K562 (cell line): Measurements from ENCODE around the gene CA7. TPM values are rescaled to one million over a fixed set of nuclear protein-coding genes. Genes with fewer than 3 reads are reported as not detected.

Source experiments
- ATAC-seq: fragments of 200-7000 bp; cut with Tn5 transposase; 3 replicates; pipeline ENCODE4 v1.9.1; 2020; ENCODE audit warnings: moderate library complexity
- BruUV-seq: library from RNA; stranded (reverse); fragments of 400-500 nt; replicated peaks from 2 replicates; lab custom pipeline; 2021; lab: Mats Ljungman, UMichigan
- CTCF ChIA-PET: fragments of 300-600 bp; formaldehyde crosslinking; extraction: SDS; loops from one replicate; lab custom pipeline; 2021; ENCODE audit warnings: low intra/inter-chr PET ratio; lab: Yijun Ruan, JAX
- POLR2A ChIA-PET: fragments of 300-600, 350-650 bp; sonication (Branson Sonifier 250); formaldehyde crosslinking; extraction: SDS; loops from one replicate; lab custom pipeline; 2021; ENCODE audit warnings: antibody characterized with exemption, inconsistent platforms; lab: Yijun Ruan, JAX
- DNase-seq, 4 experiments: peaks; one replicate each; pipeline versions ENCODE4 v3.0.0 to v3.0.0-alpha.2; 2011 to 2018; ENCODE audit warnings: low spot score in 3 of 4, mixed read lengths in 3 of 4; ENCODE audit errors: extremely low read depth in 1 of 4
- FAIRE-seq: peaks from 2 replicates; lab custom pipeline; 2011; peaks lifted over from hg19 to GRCh38; lab: Jason Lieb, UNC
- H2AFZ ChIP-seq: 2 replicates; pipeline ENCODE4 v1.6.0; 2011; ENCODE audit warnings: low read depth, low read length, control low read depth, inconsistent platforms
- H3K27ac ChIP-seq: fragments of 200-600 bp; 3 replicates; pipeline ENCODE4 v1.8.0; 2011; ENCODE audit warnings: low read depth, mild to moderate bottlenecking, control low read depth, inconsistent platforms, low read length, moderate library complexity, mixed read lengths; ENCODE audit errors: extremely low read depth
- H3K27me3 ChIP-seq, 2 experiments: fragments of 300-600 bp in 1 of 2; 2 replicates in 1 of 2; 3 replicates in 1 of 2; pipeline versions ENCODE4 v1.6.0 to v1.8.0; 2011; ENCODE audit warnings: inconsistent platforms in 2 of 2, low read length in 2 of 2, mild to moderate bottlenecking in 1 of 2, mixed read lengths in 1 of 2, moderate library complexity in 1 of 2; ENCODE audit not compliant: control insufficient read depth in 2 of 2, insufficient read depth in 2 of 2
- H3K36me3 ChIP-seq: fragments of 300-600 bp; 3 replicates; pipeline ENCODE4 v1.8.0; 2011; ENCODE audit warnings: mild to moderate bottlenecking, low read length, inconsistent platforms; ENCODE audit not compliant: control insufficient read depth, insufficient read depth
- H3K4me1 ChIP-seq, 2 experiments: fragments of 200-600 bp in 1 of 2; replicated peaks in 1 of 2; 2 replicates in 1 of 2; 3 replicates in 1 of 2; pipeline versions ENCODE4 v1.5.1 to v1.8.0; 2011; ENCODE audit warnings: inconsistent platforms in 2 of 2, low read length in 2 of 2, mild to moderate bottlenecking in 1 of 2, mixed read lengths in 1 of 2, moderate library complexity in 1 of 2; ENCODE audit not compliant: control insufficient read depth in 2 of 2, insufficient read depth in 2 of 2
- H3K4me2 ChIP-seq: 2 replicates; pipeline ENCODE4 v1.6.1; 2011; ENCODE audit warnings: low read length, control low read depth, inconsistent platforms, mixed read lengths; ENCODE audit not compliant: insufficient read depth
- H3K4me3 ChIP-seq: fragments of 200-600 bp; sonication (generic), shearing (Covaris generic); 2 replicates; pipeline ENCODE4 v1.5.1; 2016; ENCODE audit warnings: control low read depth, inconsistent platforms
- H3K79me2 ChIP-seq: fragments of 200-600 bp; 3 replicates; pipeline ENCODE4 v1.8.0; 2011; ENCODE audit warnings: low read length, inconsistent platforms; ENCODE audit not compliant: control insufficient read depth, insufficient read depth
- H3K9ac ChIP-seq, 2 experiments: 2 replicates each; pipeline versions ENCODE4 v1.6.0 to v1.6.1; 2011; ENCODE audit warnings: low read depth in 2 of 2, low read length in 2 of 2, control low read depth in 1 of 2, inconsistent platforms in 1 of 2, mild to moderate bottlenecking in 1 of 2, mixed read lengths in 1 of 2; ENCODE audit not compliant: insufficient read depth in 1 of 2
- H3K9me1 ChIP-seq: one replicate; pipeline ENCODE4 v1.6.0; 2011; ENCODE audit warnings: inconsistent platforms, mild to moderate bottlenecking, low read length, moderate library complexity; ENCODE audit not compliant: control insufficient read depth, insufficient read depth
- H3K9me3 ChIP-seq: replicated peaks from 2 replicates; pipeline ENCODE4 v1.5.1; 2011; ENCODE audit warnings: low read depth, low read length, inconsistent platforms; ENCODE audit not compliant: control insufficient read depth, insufficient read depth
- H4K20me1 ChIP-seq: replicated peaks from 2 replicates; pipeline ENCODE4 v1.6.1; 2011; ENCODE audit warnings: low read length, inconsistent platforms, mixed read lengths; ENCODE audit not compliant: control insufficient read depth, insufficient read depth
- ARID1B ChIP-seq: fragments of 450-650 bp; IDR thresholded peaks from 2 replicates; pipeline ENCODE4 v1.6.1; 2016; ENCODE audit warnings: antibody characterized with exemption, mild to moderate bottlenecking, inconsistent platforms
- CBFA2T2 ChIP-seq: fragments of 450-650 bp; conservative IDR thresholded peaks from 2 replicates; pipeline ENCODE4 v1.6.1; 2017; ENCODE audit warnings: mild to moderate bottlenecking
- CBFA2T3 ChIP-seq: fragments of 450-650 bp; IDR thresholded peaks from 2 replicates; pipeline ENCODE4 v1.6.1; 2017
- E2F3 ChIP-seq: fragments of 250-450 bp; sonication (Bioruptor Pico); IDR thresholded peaks from 2 replicates; pipeline ENCODE4 v1.4.0; 2020; ENCODE audit warnings: mild to moderate bottlenecking
- HDAC2 ChIP-seq: fragments of 450-650 bp; IDR thresholded peaks from 2 replicates; pipeline ENCODE4 v1.6.1; 2016; ENCODE audit warnings: mild to moderate bottlenecking
- KDM1A ChIP-seq, 2 experiments: fragments of 450-650 bp; IDR thresholded peaks; 2 replicates each; pipeline ENCODE4 v1.6.1; 2016; ENCODE audit warnings: mild to moderate bottlenecking in 2 of 2
- NFATC3 ChIP-seq: fragments of 450-650 bp; IDR thresholded peaks from 2 replicates; pipeline ENCODE4 v1.6.1; 2017; ENCODE audit warnings: mild to moderate bottlenecking
- NFE2 ChIP-seq: IDR thresholded peaks from 2 replicates; pipeline ENCODE4 v1.6.1; 2014; ENCODE audit warnings: antibody characterized with exemption, low read depth
- PHF20 ChIP-seq: fragments of 450-650 bp; IDR thresholded peaks from 2 replicates; pipeline ENCODE4 v1.6.1; 2018; ENCODE audit not compliant: partially characterized antibody
- RCOR1 ChIP-seq, 2 experiments: IDR thresholded peaks; 2 replicates each; pipeline ENCODE4 v1.6.1; 2012; ENCODE audit warnings: low read depth in 2 of 2, low read length in 2 of 2, borderline replicate concordance in 1 of 2, improper control_type of control experiment in 1 of 2
- SAFB ChIP-seq: fragments of 200-400 bp; formaldehyde crosslinking; IDR thresholded peaks from 2 replicates; pipeline ENCODE4 v1.6.1; 2017; ENCODE audit warnings: low read depth, low read length, borderline replicate concordance
- SMARCB1 ChIP-seq: IDR thresholded peaks from 2 replicates; pipeline ENCODE4 v1.6.1; 2011; ENCODE audit warnings: improper control_type of control experiment, low read depth; ENCODE audit not compliant: insufficient read length
- TCF3 ChIP-seq: sonication (generic); formaldehyde crosslinking; IDR thresholded peaks from 2 replicates; pipeline ENCODE4 v1.4.0; 2020; ENCODE audit warnings: mild to moderate bottlenecking, missing genetic modification reagents
- ZNF551 ChIP-seq: fragments of 250-450 bp; sonication (Bioruptor Pico); IDR thresholded peaks from 2 replicates; pipeline ENCODE4 v1.5.0; 2021; ENCODE audit warnings: mild to moderate bottlenecking, moderate library complexity
- WGBS: fragments of 100-300 bp; shearing (Covaris generic); methylation state at CpG from one replicate; pipeline ENCODE4 v1.1.6; 2016; ENCODE audit warnings: low coverage, mixed read lengths; ENCODE audit not compliant: insufficient coverage; ENCODE audit errors: missing lambda C conversion rate; 5-methylcytosine and 5-hydroxymethylcytosine counted together
- in situ Hi-C: fragments of 300-500 bp; cut with MboI; formaldehyde crosslinking; loops from 4 replicates; pipeline ENCODE4 v1.15.0; 2018; ENCODE audit warnings: inconsistent platforms, mixed read lengths
- intact Hi-C: fragments of 100-400 bp; cut with micrococcal nuclease; formaldehyde crosslinking; loops from 2 replicates; pipeline ENCODE4 v1.14.2; 2022
- polyA plus RNA-seq, 8 experiments: library from polyadenylated mRNA; depleted of rRNA in 4 of 8; stranded (reverse) in 5 of 8; unstranded in 3 of 8; fragments of >200 nt; fragmentation: Nextera tagmentation in 2 of 8; fragmentation: Illumina TruSeq in 1 of 8; extraction: Ambion mirVana in 2 of 8; extraction: Trizol in 1 of 8; gene quantifications; 2 replicates each; pipeline versions ENCODE4 v1.2.1 to v1.2.3, GENCODE V29; 2011 to 2014; ENCODE audit warnings: inconsistent platforms in 1 of 8, missing spikeins in 1 of 8
- total RNA-seq, 7 experiments: library from RNA; depleted of rRNA in 6 of 7; stranded (reverse); fragments of >200 nt in 6 of 7; fragmentation: Illumina TruSeq in 2 of 7; extraction: Trizol in 2 of 7; gene quantifications; 2 replicates each; pipeline versions ENCODE4 v1.2.1 to v1.2.3, GENCODE V29; 2011 to 2021; ENCODE audit warnings: low replicate concordance in 1 of 7

The CA7 gene
- total and polyA plus RNA-seq, 9 of the 15 experiments (the other 6 are each of a cell fraction or from before 2014, with no cell fraction given), result 0.03 to 0.07 (median 0.05) TPM; not detected in 5

DNA sequence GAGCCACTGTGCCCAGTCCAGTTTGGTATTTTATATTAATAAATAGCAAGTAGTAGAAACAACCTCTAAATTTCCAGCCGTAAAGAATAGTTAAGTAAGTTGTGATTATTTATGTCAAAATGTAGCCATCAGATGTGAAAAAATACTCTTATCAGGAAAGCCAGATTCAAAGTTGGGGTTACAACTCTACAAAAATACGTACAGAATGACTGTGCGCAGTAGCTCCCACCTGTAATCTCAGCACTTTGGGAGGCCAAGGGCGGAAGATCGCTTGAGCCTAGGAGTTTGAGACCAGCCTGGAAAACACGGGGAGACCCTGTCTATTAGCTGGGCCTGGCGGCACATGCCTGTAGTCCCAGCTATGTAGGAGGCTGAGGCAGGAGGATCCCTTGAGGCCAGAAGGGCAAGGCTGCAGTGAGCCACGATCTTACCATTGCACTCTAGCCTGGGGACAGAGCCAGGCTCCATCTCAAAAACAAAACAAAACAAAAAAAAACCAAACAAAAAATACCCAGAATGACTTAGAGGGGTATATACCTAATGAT, 37.8 kb downstream of the CA7 start:
- Histone ChIP-seq H3K27ac (no peak overlapping the region), H4K20me1 (no peaks in the 10 kb centered on the region; the same call in none of the 2 replicates), H3K9ac (peak overlapping the region in 1 of 2 experiments; percentile 87; a peak in 2 of 4 replicates), H3K4me3 (peak overlapping the region; percentile 25; the same call in 1 of the 2 replicates), H2AFZ (no peak overlapping the region), H3K9me1 (no peaks in the 10 kb centered on the region), H3K4me1 (peaks cover 26 to 43% of the 10 kb centered on the region in 2 experiments), H3K79me2 (peaks cover 20% of the 10 kb centered on the region), H3K9me3 (no peaks in the 10 kb centered on the region)
- ChIA-PET POLR2A (interaction anchor here (0.6 to 2.0 kb wide), 9 partner anchors 9 to 131 kb away, joined by 3 to 9 read pairs (median 4); partner anchors contain the start of gene DYNC1LI2), CTCF (no interaction called here)
- ATAC-seq (no peak), FAIRE-seq (no peak), DNase-seq (no peak)
- intact Hi-C loops (no loop called here), in situ Hi-C loops (no loop called here)
- WGBS, result 29% methylated on average over 8 of the region's 8 CpGs
- no peak for TF ChIP-seq SAFB
- no peak for TF ChIP-seq NFATC3
- no peak for TF ChIP-seq SMARCB1
- no peak for TF ChIP-seq PHF20
- TF ChIP-seq KDM1A (IDR thresholded peaks at IDR 0.05), result peak; percentile 55 to 57; a peak in 2 of 4 replicates
- TF ChIP-seq NFE2, result peak; percentile 65; the same call in 1 of the 2 replicates
- peak; percentile 48 for TF ChIP-seq ARID1B
- peak; percentile 35; the same call in 1 of the 2 replicates for TF ChIP-seq HDAC2
- TF ChIP-seq RCOR1 (IDR thresholded peaks at IDR 0.05; ENCODE audit: borderline replicate concordance in 1 of 2, low read depth in 2 of 2, low read length in 2 of 2), result peak in 1 of 2 experiments; percentile 40; a peak in 2 of 4 replicates
- no peak for TF ChIP-seq ZNF551 (CRISPR knock-in tag)
- 0 out of 2 replicates have a peak, but pooled peaks have one; percentile 11 for TF ChIP-seq TCF3 (CRISPR knock-in tag)
- peak; percentile 35; the same call in 1 of the 2 replicates for TF ChIP-seq CBFA2T2
- no peak for TF ChIP-seq E2F3 (CRISPR knock-in tag)
- TF ChIP-seq CBFA2T3, result peak; percentile 43; the same call in 1 of the 2 replicates
- TF ChIP-seq, all 486 proteins: peak for 8
- H3K27me3 ChIP-seq, result no peaks in the 10 kb centered on the region
- H3K4me2 ChIP-seq, result peak overlapping the region; percentile 85; the same call in 1 of the 2 replicates
- peaks cover 42% of the 10 kb centered on the region for H3K36me3 ChIP-seq
- BruUV-seq, result no TSS peak
